ENCODE measurements around the gene LEKR1. TPM values are rescaled to one million over a fixed set of nuclear protein-coding genes. Genes with fewer than 3 reads are reported as not detected.

LEKR1 gene
- polyA plus RNA-seq, 1 donor from 2014 or later: 2.7 TPM

- H3K79me2 ChIP-seq (replicated peaks; ENCODE audit: insufficient read depth, low read length): no peaks in the 10 kb centered on the region
- no peaks in the 10 kb centered on the region for H3K9me2 ChIP-seq (ENCODE audit: insufficient read depth, low read length)
- H3K27ac ChIP-seq (ENCODE audit: low read length): no peak overlapping the region
- H3K4me2 ChIP-seq (ENCODE audit: low read length): no peak overlapping the region
- H3K4me3 ChIP-seq (ENCODE audit: low read length): no peak overlapping the region
- H2AFZ ChIP-seq (ENCODE audit: low read depth, low read length): no peak overlapping the region
- H3K9me3 ChIP-seq (ENCODE audit: low read length): no peaks in the 10 kb centered on the region
- no peaks in the 10 kb centered on the region for H4K20me1 ChIP-seq (ENCODE audit: insufficient read depth)
- no peaks in the 10 kb centered on the region for H3K27me3 ChIP-seq (ENCODE audit: insufficient read depth, low read depth, low read length)
- H3F3A ChIP-seq (ENCODE audit: insufficient read depth, low read length, poor library complexity, severe bottlenecking): no peaks in the 10 kb centered on the region
- no peak overlapping the region for H3K9ac ChIP-seq (ENCODE audit: low read length)
- no peaks in the 10 kb centered on the region for H3K36me3 ChIP-seq (ENCODE audit: insufficient read depth, low read length)
- no peak for TF ChIP-seq TAF1 (IDR thresholded peaks at IDR 0.05; ENCODE audit: low read depth)
- no peak for TF ChIP-seq REST (IDR thresholded peaks at IDR 0.05; ENCODE audit: borderline replicate concordance)
- no peak for TF ChIP-seq EP300 (conservative IDR thresholded peaks at IDR 0.05; ENCODE audit: poor library complexity, severe bottlenecking)
- no peak for TF ChIP-seq RAD21 (conservative IDR thresholded peaks at IDR 0.05)
- no peak for TF ChIP-seq POLR2AphosphoS5 (IDR thresholded peaks at IDR 0.05)
- no peak for TF ChIP-seq SMC3 (conservative IDR thresholded peaks at IDR 0.05; ENCODE audit: poor library complexity)
- TF ChIP-seq CTCF (IDR thresholded peaks at IDR 0.05; ENCODE audit: poor library complexity, severe bottlenecking): no peak
- TF ChIP-seq EZH2 (IDR thresholded peaks at IDR 0.05; ENCODE audit: borderline replicate concordance, insufficient read depth, low read length, poor library complexity, severe bottlenecking): no peak
- TF ChIP-seq MXI1 (conservative IDR thresholded peaks at IDR 0.05; ENCODE audit: poor library complexity, severe bottlenecking): no peak
These were observed 24.4 kb upstream of the LEKR1 start for GRCh38 chr3:156801746-156802145.

- no peak overlapping the region for H3K4me2 ChIP-seq (ENCODE audit: low read length)
- no peak overlapping the region for H3K9ac ChIP-seq (ENCODE audit: low read length)
- TF ChIP-seq POLR2AphosphoS5 (IDR thresholded peaks at IDR 0.05) (no peak), REST (IDR thresholded peaks at IDR 0.05; ENCODE audit: borderline replicate concordance) (no peak), EZH2 (IDR thresholded peaks at IDR 0.05; ENCODE audit: borderline replicate concordance, insufficient read depth, low read length, poor library complexity, severe bottlenecking) (no peak), CTCF (IDR thresholded peaks at IDR 0.05; ENCODE audit: poor library complexity, severe bottlenecking) (no peak), TAF1 (IDR thresholded peaks at IDR 0.05; ENCODE audit: low read depth) (no peak), MXI1 (conservative IDR thresholded peaks at IDR 0.05; ENCODE audit: poor library complexity, severe bottlenecking) (no peak), EP300 (conservative IDR thresholded peaks at IDR 0.05; ENCODE audit: poor library complexity, severe bottlenecking) (no peak), RAD21 (conservative IDR thresholded peaks at IDR 0.05) (no peak), SMC3 (conservative IDR thresholded peaks at IDR 0.05; ENCODE audit: poor library complexity) (no peak)
- no peaks in the 10 kb centered on the region for H3K79me2 ChIP-seq (replicated peaks; ENCODE audit: insufficient read depth, low read length)
- H3K27me3 ChIP-seq (ENCODE audit: insufficient read depth, low read depth, low read length): no peaks in the 10 kb centered on the region
- H3K9me3 ChIP-seq (ENCODE audit: low read length): no peaks in the 10 kb centered on the region
- no peak overlapping the region for H2AFZ ChIP-seq (ENCODE audit: low read depth, low read length)
- no peak overlapping the region for H3K4me3 ChIP-seq (ENCODE audit: low read length)
- H3K27ac ChIP-seq (ENCODE audit: low read length): no peak overlapping the region
- H3K36me3 ChIP-seq (ENCODE audit: insufficient read depth, low read length): no peaks in the 10 kb centered on the region
- H3K9me2 ChIP-seq (ENCODE audit: insufficient read depth, low read length): no peaks in the 10 kb centered on the region
- H4K20me1 ChIP-seq (ENCODE audit: insufficient read depth): no peaks in the 10 kb centered on the region
- no peaks in the 10 kb centered on the region for H3F3A ChIP-seq (ENCODE audit: insufficient read depth, low read length, poor library complexity, severe bottlenecking)
These were observed 23.1 kb upstream of the LEKR1 start for GRCh38 chr3:156802821-156803606.

Data from neural cell (in vitro differentiated cells).